Activated naive CD8-positive, alpha-beta T cell treated with anti-CD3 and anti-CD28 coated beads for 36 hours (primary cell): Measurements from ENCODE around the gene VPS13D. TPM values are rescaled to one million over a fixed set of nuclear protein-coding genes. Genes with fewer than 3 reads are reported as not detected.
"Not testable (repeated sequence)": the region's sequence is repeated elsewhere in the genome, so short reads cannot be mapped to it uniquely, and the experiment has no call there.

ENCODE experiments used
- DNase-seq: peaks from one replicate; pipeline ENCODE4 v3.0.0; 2021
- H3K27ac Mint-ChIP-seq: one replicate; pipeline ENCODE4 v1.8.0; 2022; ENCODE audit warnings: mild to moderate bottlenecking, moderate library complexity, mixed read lengths
- H3K27me3 Mint-ChIP-seq: one replicate; pipeline ENCODE4 v1.8.0; 2022; ENCODE audit warnings: mild to moderate bottlenecking, mixed read lengths
- H3K36me3 Mint-ChIP-seq: one replicate; pipeline ENCODE4 v1.8.0; 2021; ENCODE audit warnings: mild to moderate bottlenecking, mixed read lengths
- H3K4me1 Mint-ChIP-seq: one replicate; pipeline ENCODE4 v1.8.0; 2021; ENCODE audit warnings: mixed read lengths
- H3K4me3 Mint-ChIP-seq: one replicate; pipeline ENCODE4 v1.8.0; 2022; ENCODE audit warnings: mild to moderate bottlenecking, moderate library complexity, mixed read lengths
- H3K9me3 Mint-ChIP-seq: one replicate; pipeline ENCODE4 v1.8.0; 2022; ENCODE audit warnings: mixed read lengths
- total RNA-seq, 2 experiments: library from RNA; stranded (reverse); gene quantifications; one replicate each; pipeline ENCODE4 v1.2.3, GENCODE V29; 2021

The VPS13D gene
- total RNA-seq, 2 experiments from 2014 or later, result 27.7 to 29.1 TPM

GRCh38 chr1:12386130-12386529, 156.3 kb downstream of the VPS13D start:
- peak overlapping the region; percentile 42 for H3K4me3 Mint-ChIP-seq
- peaks cover 21% of the 10 kb centered on the region for H3K9me3 Mint-ChIP-seq
- H3K36me3 Mint-ChIP-seq, result peaks cover 88% of the 10 kb centered on the region
- peak overlapping the region; percentile 81 for H3K27ac Mint-ChIP-seq
- H3K4me1 Mint-ChIP-seq, result peaks cover 41% of the 10 kb centered on the region
- DNase-seq, result no peak
- no peaks in the 10 kb centered on the region for H3K27me3 Mint-ChIP-seq

GRCh38 chr1:12387641-12388040, 157.8 kb downstream of the VPS13D start:
- no peak overlapping the region for H3K4me3 Mint-ChIP-seq
- no peak overlapping the region for H3K27ac Mint-ChIP-seq
- peaks cover 85% of the 10 kb centered on the region for H3K36me3 Mint-ChIP-seq
- DNase-seq, result no peak
- H3K9me3 Mint-ChIP-seq, result peaks cover 21% of the 10 kb centered on the region
- no peaks in the 10 kb centered on the region for H3K27me3 Mint-ChIP-seq
- peaks cover 40% of the 10 kb centered on the region for H3K4me1 Mint-ChIP-seq

- DNase-seq, H3K27me3 Mint-ChIP-seq, H3K27ac Mint-ChIP-seq, H3K4me3 Mint-ChIP-seq: not testable (repeated sequence)
- Mint-ChIP-seq H3K36me3 (peaks cover 71% of the 10 kb centered on the region), H3K9me3 (peaks cover 21% of the 10 kb centered on the region), H3K4me1 (peaks cover 17% of the 10 kb centered on the region)
Observed at GRCh38 chr1:12390296-12390695, 160.5 kb downstream of the VPS13D start.

- Mint-ChIP-seq H3K4me3 (no peak overlapping the region), H3K4me1 (peaks cover 12% of the 10 kb centered on the region), H3K9me3 (no peaks in the 10 kb centered on the region), H3K36me3 (peaks cover 15% of the 10 kb centered on the region), H3K27ac (no peak overlapping the region), H3K27me3 (no peaks in the 10 kb centered on the region)
- no peak for DNase-seq
Observed at GRCh38 chr1:12397462-12398450, 167.9 kb downstream of the VPS13D start.

GRCh38 chr1:12398479-12398878, 168.6 kb downstream of the VPS13D start:
- Mint-ChIP-seq H3K27me3 (no peaks in the 10 kb centered on the region), H3K36me3 (peaks cover 19% of the 10 kb centered on the region), H3K4me1 (peaks cover 12% of the 10 kb centered on the region), H3K4me3 (no peak overlapping the region), H3K9me3 (no peaks in the 10 kb centered on the region), H3K27ac (no peak overlapping the region)
- no peak for DNase-seq

- no peak overlapping the region for H3K27ac Mint-ChIP-seq
- H3K4me1 Mint-ChIP-seq, result peaks cover 12% of the 10 kb centered on the region
- H3K36me3 Mint-ChIP-seq, result peaks cover 21% of the 10 kb centered on the region
- no peaks in the 10 kb centered on the region for H3K27me3 Mint-ChIP-seq
- H3K9me3 Mint-ChIP-seq, result no peaks in the 10 kb centered on the region
- H3K4me3 Mint-ChIP-seq, result no peak overlapping the region
- DNase-seq, result no peak
Observed at GRCh38 chr1:12400027-12400693, 170.3 kb downstream of the VPS13D start.

- H3K27ac Mint-ChIP-seq, result no peak overlapping the region
- H3K36me3 Mint-ChIP-seq, result peaks cover 22% of the 10 kb centered on the region
- no peak for DNase-seq
- no peaks in the 10 kb centered on the region for H3K9me3 Mint-ChIP-seq
- no peaks in the 10 kb centered on the region for H3K27me3 Mint-ChIP-seq
- H3K4me1 Mint-ChIP-seq, result peaks cover 29% of the 10 kb centered on the region
- H3K4me3 Mint-ChIP-seq, result no peak overlapping the region
Observed at GRCh38 chr1:12402159-12402673, 172.4 kb downstream of the VPS13D start.

GRCh38 chr1:12402842-12403241, 173.0 kb downstream of the VPS13D start:
- no peaks in the 10 kb centered on the region for H3K9me3 Mint-ChIP-seq
- H3K4me1 Mint-ChIP-seq, result peaks cover 29% of the 10 kb centered on the region
- no peak for DNase-seq
- H3K27me3 Mint-ChIP-seq, result no peaks in the 10 kb centered on the region
- H3K36me3 Mint-ChIP-seq, result peaks cover 22% of the 10 kb centered on the region
- H3K27ac Mint-ChIP-seq, result no peak overlapping the region
- H3K4me3 Mint-ChIP-seq, result no peak overlapping the region

GRCh38 chr1:12404918-12405317, 175.1 kb downstream of the VPS13D start:
- H3K36me3 Mint-ChIP-seq, result peaks cover 37% of the 10 kb centered on the region
- no peak for DNase-seq
- no peaks in the 10 kb centered on the region for H3K27me3 Mint-ChIP-seq
- peaks cover 4% of the 10 kb centered on the region for H3K9me3 Mint-ChIP-seq
- peak overlapping the region; percentile 16 for H3K27ac Mint-ChIP-seq
- no peak overlapping the region for H3K4me3 Mint-ChIP-seq
- H3K4me1 Mint-ChIP-seq, result peaks cover 37% of the 10 kb centered on the region

GRCh38 chr1:12405325-12406210, 175.7 kb downstream of the VPS13D start:
- peaks cover 37% of the 10 kb centered on the region for H3K4me1 Mint-ChIP-seq
- H3K9me3 Mint-ChIP-seq, result peaks cover 8% of the 10 kb centered on the region
- peak overlapping the region; percentile 36 for H3K27ac Mint-ChIP-seq
- H3K36me3 Mint-ChIP-seq, result peaks cover 41% of the 10 kb centered on the region
- no peaks in the 10 kb centered on the region for H3K27me3 Mint-ChIP-seq
- DNase-seq, result no peak
- H3K4me3 Mint-ChIP-seq, result no peak overlapping the region

- Mint-ChIP-seq H3K4me3 (no peak overlapping the region), H3K4me1 (peaks cover 37% of the 10 kb centered on the region), H3K27me3 (no peaks in the 10 kb centered on the region), H3K9me3 (peaks cover 8% of the 10 kb centered on the region), H3K36me3 (peaks cover 47% of the 10 kb centered on the region), H3K27ac (peak overlapping the region; percentile 73)
- DNase-seq, result no peak
Observed at GRCh38 chr1:12406211-12407021, 176.6 kb downstream of the VPS13D start.

GRCh38 chr1:12407050-12407961, 177.5 kb downstream of the VPS13D start:
- Mint-ChIP-seq H3K4me3 (no peak overlapping the region), H3K27me3 (no peaks in the 10 kb centered on the region), H3K36me3 (peaks cover 55% of the 10 kb centered on the region), H3K4me1 (peaks cover 39% of the 10 kb centered on the region), H3K9me3 (peaks cover 8% of the 10 kb centered on the region), H3K27ac (peak overlapping the region; percentile 73)
- no peak for DNase-seq

- H3K36me3 Mint-ChIP-seq, result peaks cover 60% of the 10 kb centered on the region
- no peak for DNase-seq
- H3K4me3 Mint-ChIP-seq, result no peak overlapping the region
- H3K9me3 Mint-ChIP-seq, result peaks cover 8% of the 10 kb centered on the region
- H3K27ac Mint-ChIP-seq, result peak overlapping the region; percentile 65
- H3K27me3 Mint-ChIP-seq, result no peaks in the 10 kb centered on the region
- peaks cover 39% of the 10 kb centered on the region for H3K4me1 Mint-ChIP-seq
Observed at GRCh38 chr1:12407962-12408454, 178.2 kb downstream of the VPS13D start.
